ENCODE measurements around the gene ZFYVE27. TPM values are rescaled to one million over a fixed set of nuclear protein-coding genes. Genes with fewer than 3 reads are reported as not detected.

The ZFYVE27 gene
- total RNA-seq, 4 donors from 2014 or later = 61.1 to 121 (median 89.3) TPM

- H3K36me3 ChIP-seq = no peaks in the 10 kb centered on the region
- TF ChIP-seq, protein P1, sequence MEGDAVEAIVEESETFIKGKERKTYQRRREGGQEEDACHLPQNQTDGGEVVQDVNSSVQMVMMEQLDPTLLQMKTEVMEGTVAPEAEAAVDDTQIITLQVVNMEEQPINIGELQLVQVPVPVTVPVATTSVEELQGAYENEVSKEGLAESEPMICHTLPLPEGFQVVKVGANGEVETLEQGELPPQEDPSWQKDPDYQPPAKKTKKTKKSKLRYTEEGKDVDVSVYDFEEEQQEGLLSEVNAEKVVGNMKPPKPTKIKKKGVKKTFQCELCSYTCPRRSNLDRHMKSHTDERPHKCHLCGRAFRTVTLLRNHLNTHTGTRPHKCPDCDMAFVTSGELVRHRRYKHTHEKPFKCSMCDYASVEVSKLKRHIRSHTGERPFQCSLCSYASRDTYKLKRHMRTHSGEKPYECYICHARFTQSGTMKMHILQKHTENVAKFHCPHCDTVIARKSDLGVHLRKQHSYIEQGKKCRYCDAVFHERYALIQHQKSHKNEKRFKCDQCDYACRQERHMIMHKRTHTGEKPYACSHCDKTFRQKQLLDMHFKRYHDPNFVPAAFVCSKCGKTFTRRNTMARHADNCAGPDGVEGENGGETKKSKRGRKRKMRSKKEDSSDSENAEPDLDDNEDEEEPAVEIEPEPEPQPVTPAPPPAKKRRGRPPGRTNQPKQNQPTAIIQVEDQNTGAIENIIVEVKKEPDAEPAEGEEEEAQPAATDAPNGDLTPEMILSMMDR (IDR thresholded peaks at IDR 0.05) = no peak
- peak; percentile 5 to 40 for TF ChIP-seq POLR2A (IDR thresholded peaks at IDR 0.05)
- H3K27ac ChIP-seq = peak within 1 kb of the TSS in 3 of 4 donors; percentile 40 to 71 (median 68)
- no peaks in the 10 kb centered on the region for H3K4me1 ChIP-seq
- H3K27me3 ChIP-seq = peaks cover 0 to 3% of the 10 kb centered on the region in 2 donors
- H3K4me3 ChIP-seq = peak within 1 kb of the TSS in 3 of 4 donors; percentile 29 to 53 (median 52)
- peak in 2 of 3 donors; percentile 82 to 88 for DNase-seq
- no peaks in the 10 kb centered on the region for H3K9me3 ChIP-seq
These were observed 35.2 kb downstream of the ZFYVE27 start, which contains the start of gene SFRP5 for GRCh38 chr10:97771913-97772823. TSS of gene SFRP5 (minus strand) at chr10:97771999. CDS start at chr10:97771833, 166 bp downstream.

- Histone ChIP-seq H3K4me1 (no peaks in the 10 kb centered on the region), H3K27me3 (peaks cover 0 to 3% of the 10 kb centered on the region in 2 donors), H3K36me3 (no peaks in the 10 kb centered on the region), H3K4me3 (no peak overlapping the region), H3K9me3 (no peaks in the 10 kb centered on the region), H3K27ac (peak overlapping the region in 3 of 4 donors; percentile 40 to 71 (median 58))
- no peak for DNase-seq
- TF ChIP-seq, protein P1 (IDR thresholded peaks at IDR 0.05) = no peak
- no peak for TF ChIP-seq POLR2A (IDR thresholded peaks at IDR 0.05)
These were observed 36.2 kb downstream of the ZFYVE27 start for GRCh38 chr10:97773096-97773495.

DNA sequence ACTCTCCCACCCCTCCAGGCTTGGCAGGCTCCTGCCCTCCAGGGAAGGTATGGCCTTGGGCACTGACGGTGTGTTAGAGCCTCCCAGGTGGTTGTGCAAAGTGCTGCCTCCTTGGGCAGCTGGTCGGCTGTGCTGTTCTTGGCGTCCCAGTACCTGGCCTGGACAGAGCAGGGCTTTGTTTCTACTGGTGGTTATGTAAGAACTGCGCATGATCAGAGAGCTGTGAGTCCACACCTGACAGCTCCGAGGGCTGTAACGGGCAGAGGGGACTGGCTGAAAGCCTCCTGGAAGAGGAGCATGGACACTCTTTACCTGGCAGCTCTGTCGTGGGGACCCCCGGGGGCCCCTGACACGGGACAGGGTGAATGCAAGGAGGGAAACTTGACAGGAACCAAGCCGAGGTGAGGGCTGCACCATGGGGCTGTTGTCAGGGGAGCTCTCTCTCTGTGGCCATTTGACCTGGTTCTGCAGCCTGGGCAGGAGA is 37.9 kb downstream of the ZFYVE27 start:
- no peaks in the 10 kb centered on the region for H3K4me1 ChIP-seq
- H3K27ac ChIP-seq = no peak overlapping the region
- no peak for DNase-seq
- H3K4me3 ChIP-seq = no peak overlapping the region
- TF ChIP-seq, protein P1 (IDR thresholded peaks at IDR 0.05) = no peak
- TF ChIP-seq POLR2A (IDR thresholded peaks at IDR 0.05) = no peak
- H3K9me3 ChIP-seq = no peaks in the 10 kb centered on the region
- H3K27me3 ChIP-seq = peaks cover 0 to 3% of the 10 kb centered on the region in 2 donors
- H3K36me3 ChIP-seq = no peaks in the 10 kb centered on the region

DNA sequence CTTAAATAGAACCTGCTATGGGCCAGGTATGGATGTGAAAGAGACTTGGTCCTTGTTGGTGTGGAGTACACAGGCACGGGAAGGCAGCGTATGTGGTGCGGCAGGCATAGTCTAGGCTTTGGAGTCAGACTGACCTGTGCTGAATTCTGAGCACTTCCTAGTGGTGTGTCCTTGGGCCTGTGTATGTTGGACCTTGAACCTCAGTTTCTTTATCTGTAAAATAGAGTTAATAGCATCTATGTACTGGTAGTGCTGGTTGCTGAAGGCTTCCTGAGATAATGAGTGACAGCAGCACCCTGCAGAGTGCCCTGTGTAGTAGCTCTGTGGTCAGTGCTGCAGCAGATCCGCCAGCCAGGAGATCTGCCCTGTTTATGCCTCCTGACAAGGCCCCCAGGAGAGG is 40.2 kb downstream of the ZFYVE27 start:
- DNase-seq = no peak
- no peaks in the 10 kb centered on the region for H3K27me3 ChIP-seq
- H3K4me1 ChIP-seq = peaks cover 0 to 12% (median 2%) of the 10 kb centered on the region in 4 donors
- no peak overlapping the region for H3K27ac ChIP-seq
- TF ChIP-seq, protein P1 (IDR thresholded peaks at IDR 0.05) = no peak
- TF ChIP-seq POLR2A (IDR thresholded peaks at IDR 0.05) = no peak
- H3K9me3 ChIP-seq = no peaks in the 10 kb centered on the region
- H3K4me3 ChIP-seq = no peak overlapping the region
- H3K36me3 ChIP-seq = no peaks in the 10 kb centered on the region

DNA sequence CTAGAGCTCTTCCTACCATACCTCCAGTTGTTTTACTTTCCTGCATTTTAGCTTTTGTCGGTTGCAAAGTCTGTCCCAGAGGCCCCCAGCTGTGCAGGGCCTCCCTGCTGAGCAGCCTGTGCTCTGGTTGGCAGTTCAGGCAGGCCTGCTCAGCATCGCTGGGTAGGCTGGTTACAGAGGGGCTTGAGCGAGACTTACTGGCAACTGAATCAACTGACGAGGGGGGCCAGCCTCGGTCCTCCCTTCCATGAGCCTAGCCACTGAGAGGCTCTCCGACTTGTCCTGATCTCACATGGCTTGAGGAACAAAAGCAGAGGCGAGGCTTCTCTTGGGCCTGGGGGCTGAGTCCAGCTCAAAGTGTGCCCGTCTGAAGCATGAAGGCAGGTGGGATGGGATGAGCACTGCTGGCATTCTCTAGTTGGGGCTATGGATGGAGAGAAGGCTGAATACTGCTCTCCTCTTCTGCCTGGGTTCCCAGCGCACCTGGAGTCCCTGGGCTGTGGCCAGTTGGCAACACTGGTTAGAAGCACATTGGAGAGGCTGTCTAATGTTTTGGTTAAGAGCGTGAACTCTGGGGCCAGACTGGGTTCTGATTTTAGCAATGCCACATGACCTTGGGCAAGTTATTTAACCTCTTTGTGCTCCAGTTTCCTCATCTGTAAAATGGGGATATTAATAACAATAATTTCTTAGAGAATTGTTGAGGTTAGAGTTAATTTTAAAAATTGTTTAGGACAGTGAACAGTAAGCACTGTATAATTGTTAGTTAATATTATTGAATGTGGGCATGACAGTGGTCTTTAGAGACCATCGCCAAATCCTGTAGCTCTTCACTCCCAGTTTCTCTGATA is 41.7 kb downstream of the ZFYVE27 start:
- Histone ChIP-seq H3K4me3 (no peak overlapping the region), H3K4me1 (peaks cover 0 to 12% (median 2%) of the 10 kb centered on the region in 4 donors), H3K27me3 (no peaks in the 10 kb centered on the region), H3K9me3 (no peaks in the 10 kb centered on the region), H3K36me3 (no peaks in the 10 kb centered on the region), H3K27ac (no peak overlapping the region)
- no peak for DNase-seq
- TF ChIP-seq, protein P1 (IDR thresholded peaks at IDR 0.05) = no peak
- no peak for TF ChIP-seq POLR2A (IDR thresholded peaks at IDR 0.05)

Measured in Peyer's patch (tissue), 4 donors.